OCI-LY1 (cell line): ENCODE results near the gene CEP19.

Source experiments
- H2AFZ ChIP-seq: fragments of 200-600 bp; sonication (generic), shearing (Covaris generic); 2 replicates; pipeline ENCODE4 v1.6.0; 2014; ENCODE audit warnings: antibody characterized with exemption, mild to moderate bottlenecking, low read length
- H3F3A ChIP-seq: fragments of 200-600 bp; sonication (generic), shearing (Covaris generic); 2 replicates; pipeline ENCODE4 v1.6.0; 2014; ENCODE audit warnings: mild to moderate bottlenecking, antibody characterized with exemption, low read length, moderate library complexity; ENCODE audit not compliant: insufficient read depth
- H3K27ac ChIP-seq: fragments of 200-600 bp; sonication (generic); 2 replicates; pipeline ENCODE4 v1.5.1; 2014; ENCODE audit warnings: low read length, mixed run types, mild to moderate bottlenecking, low read depth; ENCODE audit not compliant: poor library complexity, severe bottlenecking
- H3K27me3 ChIP-seq: fragments of 200-600 bp; sonication (generic); 2 replicates; pipeline ENCODE4 v1.6.0; 2014; ENCODE audit warnings: antibody characterized with exemption, mild to moderate bottlenecking, low read length, moderate library complexity; ENCODE audit not compliant: insufficient read depth
- H3K36me3 ChIP-seq: fragments of 200-600 bp; sonication (generic); 2 replicates; pipeline ENCODE4 v1.6.1; 2014; ENCODE audit warnings: mild to moderate bottlenecking, antibody characterized with exemption, low read length, moderate library complexity, mixed read lengths; ENCODE audit not compliant: insufficient read depth
- H3K4me1 ChIP-seq: fragments of 200-600 bp; sonication (generic); 2 replicates; pipeline ENCODE4 v1.5.1; 2014; ENCODE audit warnings: mild to moderate bottlenecking, low read length, moderate library complexity; ENCODE audit not compliant: insufficient read depth, severe bottlenecking
- H3K4me2 ChIP-seq: fragments of 200-600 bp; sonication (generic), shearing (Covaris generic); 2 replicates; pipeline ENCODE4 v1.6.1; 2014; ENCODE audit warnings: low read length
- H3K4me3 ChIP-seq: fragments of 200-600 bp; sonication (generic); 2 replicates; pipeline ENCODE4 v1.5.1; 2014; ENCODE audit warnings: low read length, low read depth, mild to moderate bottlenecking, mixed read lengths; ENCODE audit not compliant: poor library complexity, severe bottlenecking
- H3K79me2 ChIP-seq: fragments of 200-600 bp; shearing (Covaris generic); 2 replicates; pipeline ENCODE4 v1.6.1; 2016; ENCODE audit warnings: mixed run types, low read length, mixed read lengths; ENCODE audit not compliant: insufficient read depth
- H3K9ac ChIP-seq: fragments of 200-600 bp; sonication (generic), shearing (Covaris generic); 2 replicates; pipeline ENCODE4 v1.6.1; 2014; ENCODE audit warnings: mild to moderate bottlenecking, low read length, mixed read lengths
- H3K9me2 ChIP-seq: fragments of 200-600 bp; sonication (generic), shearing (Covaris generic); 2 replicates; pipeline ENCODE4 v1.6.1; 2014; ENCODE audit warnings: low read depth, mild to moderate bottlenecking, low read length, mixed read lengths
- H3K9me3 ChIP-seq: fragments of 200-600 bp; shearing (Covaris generic); 2 replicates; pipeline ENCODE4 v1.6.1; 2014; ENCODE audit warnings: low read length, mixed read lengths
- H4K20me1 ChIP-seq: fragments of 200-600 bp; sonication (generic), shearing (Covaris generic); 2 replicates; pipeline ENCODE4 v1.6.0; 2016; ENCODE audit warnings: mild to moderate bottlenecking, low read length; ENCODE audit not compliant: insufficient read depth
- EZH2 ChIP-seq: fragments of 200-600 bp; sonication (generic), shearing (Covaris generic); IDR thresholded peaks from 2 replicates; pipeline ENCODE4 v1.8.0; 2017; ENCODE audit warnings: borderline replicate concordance, mixed run types, mild to moderate bottlenecking, antibody characterized with exemption, low read length, moderate library complexity, mixed read lengths
- TF ChIP-seq, protein P1 (sequence below): fragments of 200-600 bp; sonication (generic), shearing (Covaris generic); IDR thresholded peaks from 2 replicates; pipeline ENCODE4 v1.5.1; 2017; ENCODE audit warnings: mild to moderate bottlenecking, antibody characterized with exemption, low read length, moderate library complexity, mixed read lengths

CEP19 gene

DNA sequence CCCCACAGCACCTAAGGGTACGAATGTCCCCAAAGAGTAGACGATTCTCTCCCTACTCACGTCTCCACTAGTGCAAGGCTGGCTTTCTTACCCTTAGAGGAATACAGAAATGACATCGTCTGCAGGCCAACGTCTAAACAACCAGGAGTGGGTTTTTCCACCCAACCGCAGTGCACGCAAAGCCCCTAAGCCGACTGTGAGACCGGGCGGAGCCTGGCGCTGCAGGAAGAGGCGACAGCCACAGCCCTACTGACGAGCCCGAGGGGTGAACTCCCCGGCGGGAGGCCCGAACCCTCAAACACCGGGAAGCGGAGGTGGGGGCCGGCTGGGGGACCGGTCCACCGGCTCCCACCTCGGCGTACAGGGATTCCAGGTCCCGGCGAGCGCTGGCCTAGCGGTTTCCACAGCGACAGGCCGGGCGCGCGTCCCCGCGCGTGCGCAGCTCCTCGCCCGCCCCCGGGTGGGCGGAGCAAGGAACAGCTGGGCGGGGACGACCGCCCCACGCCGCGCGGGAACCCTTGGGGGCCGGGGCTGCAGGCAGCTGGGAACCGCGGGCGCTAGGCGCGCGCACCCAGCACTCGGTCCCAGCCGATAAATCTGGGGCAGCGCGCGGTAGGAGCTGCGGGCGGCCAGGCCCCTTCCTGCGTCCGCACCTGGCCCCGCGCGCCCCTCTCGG is at the start of gene CEP19, which contains the start of gene PIGX:
CEP19 (minus strand) TSS at position 413 of the 676 bp plus-strand sequence. CDS start 3,593 bp downstream, outside the sequence.
PIGX (plus strand) TSS at position 540 of the 676 bp plus-strand sequence.
- Histone ChIP-seq H3K9me3 (no peaks in the 10 kb centered on the region), H3K27ac (peak within 1 kb of the TSS; percentile 70), H3K36me3 (peaks cover under 1% of the 10 kb centered on the region; the same call in 1 of the 2 replicates)

DNA sequence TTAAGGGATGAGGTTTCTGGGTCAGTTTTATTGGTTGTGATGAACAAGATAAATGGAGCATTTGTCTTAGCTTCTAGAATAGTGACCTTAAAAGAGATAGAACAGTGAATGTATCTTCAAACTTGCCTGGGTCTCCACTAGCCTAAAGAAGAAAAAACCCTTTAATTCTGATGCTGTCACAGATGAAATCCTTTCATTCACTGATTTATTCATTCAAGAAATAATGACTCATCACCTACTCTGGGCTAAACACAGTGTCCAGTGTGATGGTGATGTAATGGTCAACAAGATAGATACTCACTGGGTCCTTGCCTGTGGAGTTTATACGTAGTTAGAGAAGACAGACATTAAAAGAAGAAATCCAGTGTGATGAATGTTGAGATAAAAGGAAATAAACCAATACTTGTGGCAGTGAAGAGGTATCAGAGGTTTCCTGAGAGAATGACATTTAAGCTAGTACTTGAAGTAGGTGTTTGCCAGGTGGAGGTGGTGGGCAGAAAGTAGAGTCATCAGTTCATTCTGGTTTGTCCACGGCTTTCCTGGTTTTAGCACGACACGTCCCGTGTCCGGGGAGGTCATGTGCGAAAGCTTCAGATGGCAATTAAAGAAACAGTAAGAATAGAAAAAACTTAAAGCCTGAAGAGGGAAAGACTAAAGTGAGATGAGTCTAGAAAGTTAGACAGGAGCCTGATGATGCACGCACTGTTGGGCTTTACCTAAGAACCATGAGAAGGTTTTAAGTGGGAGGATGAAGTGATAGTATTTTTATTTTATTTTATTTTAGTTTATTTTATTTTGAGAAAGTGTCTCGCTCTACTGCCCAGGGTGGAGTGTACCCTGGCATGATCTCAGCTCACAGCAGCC is 46.1 kb upstream of the CEP19 start:
- H3K79me2 ChIP-seq = peaks cover 77% of the 10 kb centered on the region
- H3K9ac ChIP-seq = no peak overlapping the region
- no peak overlapping the region for H3K4me2 ChIP-seq
- H2AFZ ChIP-seq = no peak overlapping the region
- peaks cover 68% of the 10 kb centered on the region for H3K36me3 ChIP-seq
- H4K20me1 ChIP-seq = no peaks in the 10 kb centered on the region
- H3K27me3 ChIP-seq = no peaks in the 10 kb centered on the region
- H3K9me3 ChIP-seq = peaks cover 47% of the 10 kb centered on the region
- no peaks in the 10 kb centered on the region for H3F3A ChIP-seq
- H3K4me3 ChIP-seq = no peak overlapping the region
- no peaks in the 10 kb centered on the region for H3K9me2 ChIP-seq
- no peak overlapping the region for H3K27ac ChIP-seq
- no peaks in the 10 kb centered on the region for H3K4me1 ChIP-seq
- TF ChIP-seq EZH2 = no peak
- TF ChIP-seq, protein P1, sequence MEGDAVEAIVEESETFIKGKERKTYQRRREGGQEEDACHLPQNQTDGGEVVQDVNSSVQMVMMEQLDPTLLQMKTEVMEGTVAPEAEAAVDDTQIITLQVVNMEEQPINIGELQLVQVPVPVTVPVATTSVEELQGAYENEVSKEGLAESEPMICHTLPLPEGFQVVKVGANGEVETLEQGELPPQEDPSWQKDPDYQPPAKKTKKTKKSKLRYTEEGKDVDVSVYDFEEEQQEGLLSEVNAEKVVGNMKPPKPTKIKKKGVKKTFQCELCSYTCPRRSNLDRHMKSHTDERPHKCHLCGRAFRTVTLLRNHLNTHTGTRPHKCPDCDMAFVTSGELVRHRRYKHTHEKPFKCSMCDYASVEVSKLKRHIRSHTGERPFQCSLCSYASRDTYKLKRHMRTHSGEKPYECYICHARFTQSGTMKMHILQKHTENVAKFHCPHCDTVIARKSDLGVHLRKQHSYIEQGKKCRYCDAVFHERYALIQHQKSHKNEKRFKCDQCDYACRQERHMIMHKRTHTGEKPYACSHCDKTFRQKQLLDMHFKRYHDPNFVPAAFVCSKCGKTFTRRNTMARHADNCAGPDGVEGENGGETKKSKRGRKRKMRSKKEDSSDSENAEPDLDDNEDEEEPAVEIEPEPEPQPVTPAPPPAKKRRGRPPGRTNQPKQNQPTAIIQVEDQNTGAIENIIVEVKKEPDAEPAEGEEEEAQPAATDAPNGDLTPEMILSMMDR = no peak

More for the DNA sequence above, at the start of gene CEP19, which contains the start of gene PIGX:
- peaks cover 6% of the 10 kb centered on the region; the same call in 1 of the 2 replicates for H3K79me2 ChIP-seq
- H3K9ac ChIP-seq = peak within 1 kb of the TSS; percentile 78
- H3K4me3 ChIP-seq = peak within 1 kb of the TSS; percentile 76
- peak within 1 kb of the TSS; percentile 72; the same call in 1 of the 2 replicates for H2AFZ ChIP-seq
- peaks cover 30% of the 10 kb centered on the region for H3K4me1 ChIP-seq
- no peak for TF ChIP-seq EZH2
- TF ChIP-seq, protein P1 = no peak
- peak within 1 kb of the TSS; percentile 92 for H3K4me2 ChIP-seq
- H4K20me1 ChIP-seq = no peaks in the 10 kb centered on the region
- H3K9me2 ChIP-seq = no peaks in the 10 kb centered on the region
- no peaks in the 10 kb centered on the region for H3K27me3 ChIP-seq
- H3F3A ChIP-seq = no peaks in the 10 kb centered on the region

DNA sequence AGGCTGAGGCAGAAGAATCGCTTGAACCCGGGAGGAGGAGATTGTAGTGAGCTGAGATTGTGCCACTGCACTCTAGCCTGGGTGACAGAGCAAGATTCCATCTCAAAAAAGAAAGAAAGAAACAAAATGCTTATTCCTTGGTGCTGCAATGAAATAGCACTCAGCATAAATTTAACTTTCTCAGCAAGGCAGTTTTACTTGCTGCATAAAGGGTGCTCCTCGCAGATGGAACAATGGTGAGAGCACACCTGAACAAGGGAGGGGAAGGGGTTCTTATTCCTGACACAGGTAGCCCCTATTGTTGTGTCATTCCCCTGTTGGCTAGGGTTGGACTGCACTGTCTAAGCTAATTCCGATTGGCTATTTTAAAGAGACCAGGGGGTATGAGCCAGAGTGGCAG is 44.7 kb upstream of the CEP19 start:
- Histone ChIP-seq H3K9me3 (peaks cover 47% of the 10 kb centered on the region), H3K27me3 (no peaks in the 10 kb centered on the region), H3K79me2 (peaks cover 82% of the 10 kb centered on the region), H3F3A (no peaks in the 10 kb centered on the region), H4K20me1 (no peaks in the 10 kb centered on the region), H3K9ac (no peak overlapping the region), H3K36me3 (peaks cover 79% of the 10 kb centered on the region), H2AFZ (no peak overlapping the region), H3K9me2 (no peaks in the 10 kb centered on the region), H3K4me1 (no peaks in the 10 kb centered on the region), H3K4me2 (no peak overlapping the region), H3K4me3 (no peak overlapping the region), H3K27ac (no peak overlapping the region)
- TF ChIP-seq, protein P1 = no peak
- no peak for TF ChIP-seq EZH2
